ENCODE data around the gene ZNF639. TPM values are rescaled to one million over a fixed set of nuclear protein-coding genes. Genes with fewer than 3 reads are reported as not detected.
A peak's percentile ranks its signal among the peaks of the same experiment; 100 is the strongest.

Gene ZNF639
- total and polyA plus RNA-seq, 10 of the 15 experiments (the other 5 are each of a cell fraction or from before 2014, with no cell fraction given), result 16.3 to 61.2 (median 35.3) TPM

DNA sequence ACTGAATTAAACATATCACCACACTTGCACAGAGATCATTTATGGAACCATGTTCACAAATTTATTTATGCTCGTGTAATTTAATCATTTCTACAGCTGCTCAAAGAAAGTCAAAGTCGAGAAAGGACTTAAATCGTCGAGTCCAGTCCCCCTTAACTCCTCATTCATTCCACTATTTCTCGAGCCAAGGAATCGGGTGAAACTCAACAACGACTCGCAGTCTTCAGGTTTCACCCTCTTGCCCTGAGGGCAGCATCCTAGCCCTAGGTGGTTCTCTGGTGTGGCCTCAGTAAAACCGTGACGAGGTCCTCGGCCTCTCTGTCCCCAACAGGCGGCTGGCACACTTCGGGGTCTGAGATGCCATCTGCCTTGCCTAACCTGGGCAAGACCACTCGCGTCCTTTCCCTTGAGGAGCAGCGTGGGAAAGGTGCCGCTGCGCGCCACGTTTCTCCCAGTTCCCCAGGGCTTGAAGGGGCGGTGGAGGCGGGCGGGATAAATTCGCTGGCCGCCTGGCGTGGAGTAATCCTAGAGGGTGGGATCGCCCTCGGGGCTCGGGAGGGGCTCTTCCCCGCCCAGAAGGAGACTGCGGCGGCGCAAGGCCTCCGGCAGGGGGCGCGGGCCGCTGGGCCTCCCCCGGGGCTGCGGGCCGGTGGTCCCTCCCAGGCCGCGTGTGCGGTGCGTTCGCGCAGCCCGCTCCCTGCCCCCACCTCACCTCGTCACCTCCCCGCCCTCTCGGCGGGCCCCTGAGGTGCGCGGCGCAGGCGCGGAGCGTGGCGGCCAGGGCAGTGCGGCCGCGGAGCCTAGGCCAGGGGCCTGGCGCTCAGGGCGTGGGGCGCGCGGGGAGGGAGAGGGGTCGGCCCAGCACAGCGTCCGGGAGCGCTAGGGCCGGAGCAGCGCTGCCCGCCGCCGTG lies at the start of gene ZNF639 (continued):
- TF ChIP-seq, protein P1, sequence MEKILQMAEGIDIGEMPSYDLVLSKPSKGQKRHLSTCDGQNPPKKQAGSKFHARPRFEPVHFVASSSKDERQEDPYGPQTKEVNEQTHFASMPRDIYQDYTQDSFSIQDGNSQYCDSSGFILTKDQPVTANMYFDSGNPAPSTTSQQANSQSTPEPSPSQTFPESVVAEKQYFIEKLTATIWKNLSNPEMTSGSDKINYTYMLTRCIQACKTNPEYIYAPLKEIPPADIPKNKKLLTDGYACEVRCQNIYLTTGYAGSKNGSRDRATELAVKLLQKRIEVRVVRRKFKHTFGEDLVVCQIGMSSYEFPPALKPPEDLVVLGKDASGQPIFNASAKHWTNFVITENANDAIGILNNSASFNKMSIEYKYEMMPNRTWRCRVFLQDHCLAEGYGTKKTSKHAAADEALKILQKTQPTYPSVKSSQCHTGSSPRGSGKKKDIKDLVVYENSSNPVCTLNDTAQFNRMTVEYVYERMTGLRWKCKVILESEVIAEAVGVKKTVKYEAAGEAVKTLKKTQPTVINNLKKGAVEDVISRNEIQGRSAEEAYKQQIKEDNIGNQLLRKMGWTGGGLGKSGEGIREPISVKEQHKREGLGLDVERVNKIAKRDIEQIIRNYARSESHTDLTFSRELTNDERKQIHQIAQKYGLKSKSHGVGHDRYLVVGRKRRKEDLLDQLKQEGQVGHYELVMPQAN (conservative IDR thresholded peaks at IDR 0.05), result peak; percentile 37
- TF ChIP-seq MEF2A (IDR thresholded peaks at IDR 0.05; ENCODE audit: insufficient read depth, low read depth, low read length), result 0 out of 2 replicates have a peak, but pooled peaks have one; percentile 33
- no peak for TF ChIP-seq ZZZ3 (IDR thresholded peaks at IDR 0.05; ENCODE audit: control insufficient read depth, insufficient read length, low read depth)
- TF ChIP-seq HDAC6 (IDR thresholded peaks at IDR 0.05; ENCODE audit: unreplicated experiment), result no peak
- TF ChIP-seq EED (IDR thresholded peaks at IDR 0.05; ENCODE audit: low read depth), result peak; percentile 72
- peak; percentile 41 for TF ChIP-seq SP1 (IDR thresholded peaks at IDR 0.05; ENCODE audit: low read depth, low read length)
- peak; percentile 80; the same call in 1 of the 2 replicates for TF ChIP-seq NFXL1 (IDR thresholded peaks at IDR 0.05; ENCODE audit: borderline replicate concordance)
- peak; percentile 84 to 90 for TF ChIP-seq BHLHE40 (IDR thresholded peaks at IDR 0.05; ENCODE audit: borderline replicate concordance in 1 of 2, low read depth in 2 of 2, low read length in 1 of 2)
- no peak for TF ChIP-seq ETV6 (conservative IDR thresholded peaks at IDR 0.05 in 1 of 2, IDR thresholded peaks at IDR 0.05 in 1 of 2; ENCODE audit: borderline replicate concordance in 1 of 2, low read depth in 1 of 2)
- 0 out of 2 replicates have a peak, but pooled peaks have one; percentile 27 for TF ChIP-seq PAX5 (IDR thresholded peaks at IDR 0.05; ENCODE audit: borderline replicate concordance, low read depth, low read length)
- no peak for TF ChIP-seq ZNF384 (IDR thresholded peaks at IDR 0.05; ENCODE audit: borderline replicate concordance, low read depth, low read length)
- TF ChIP-seq CREB1 (IDR thresholded peaks at IDR 0.05; ENCODE audit: low read depth), result peak; percentile 85
- TF ChIP-seq ZBTB33 (IDR thresholded peaks at IDR 0.05), result no peak
- no peak for TF ChIP-seq CBX5 (IDR thresholded peaks at IDR 0.05; ENCODE audit: low read depth)
- no peak for TF ChIP-seq RELB (IDR thresholded peaks at IDR 0.05; ENCODE audit: low read depth)
- TF ChIP-seq HSF1 (IDR thresholded peaks at IDR 0.05; ENCODE audit: low read depth, low read length), result no peak
- no peak for TF ChIP-seq ZNF274 (IDR thresholded peaks at IDR 0.05; ENCODE audit: insufficient read depth, insufficient read length)
- TF ChIP-seq EGR1 (IDR thresholded peaks at IDR 0.05; ENCODE audit: borderline replicate concordance in 1 of 2, low read depth in 2 of 2, low read length in 2 of 2), result 0 out of 3 replicates have a peak, but pooled peaks of 1 of the 2 experiments have one; percentile 2
- no peak; the same call in 1 of the 2 replicates for TF ChIP-seq POLR2AphosphoS5 (IDR thresholded peaks at IDR 0.05; ENCODE audit: low read length)

Measured in GM12878 (cell line).